Measurements from ENCODE around the gene RAD51B. TPM values are rescaled to one million over a fixed set of nuclear protein-coding genes. Genes with fewer than 3 reads are reported as not detected.

Gene RAD51B
- total RNA-seq, 1 experiment from 2014 or later: 16.7 TPM

GRCh38 chr14:68504861-68505260, 685.3 kb downstream of the RAD51B start:
- Histone ChIP-seq H3K23me2 (ENCODE audit: insufficient read length, low read depth, low read length, poor library complexity, severe bottlenecking) (no peaks in the 10 kb centered on the region), H3K4me2 (ENCODE audit: insufficient read depth, insufficient read length, low read length) (no peak overlapping the region), H4K91ac (ENCODE audit: insufficient read length, low read depth, low read length) (no peak overlapping the region), H2BK20ac (ENCODE audit: low read depth, low read length, poor library complexity, severe bottlenecking) (no peak overlapping the region), H3K23ac (ENCODE audit: insufficient read length, low read depth, low read length) (no peak overlapping the region), H3K4me1 (ENCODE audit: insufficient read depth, low read length) (peaks cover 5% of the 10 kb centered on the region; the same call in 1 of the 2 replicates), H2BK5ac (ENCODE audit: insufficient read length, low read length) (no peak overlapping the region), H4K8ac (replicated peaks; ENCODE audit: insufficient read length, low read depth, low read length) (no peak overlapping the region), H3K4ac (ENCODE audit: low read depth, low read length) (no peak overlapping the region), H2BK120ac (ENCODE audit: low read depth, low read length, poor library complexity, severe bottlenecking) (no peak overlapping the region), H2BK12ac (ENCODE audit: insufficient read length, low read depth, low read length) (no peak overlapping the region), H3K9me3 (ENCODE audit: control insufficient read depth, low read depth, low read length) (no peaks in the 10 kb centered on the region), H3K79me1 (ENCODE audit: insufficient read depth, low read depth, low read length, poor library complexity, severe bottlenecking) (no peaks in the 10 kb centered on the region), H2AK5ac (ENCODE audit: insufficient read length, low read length) (no peak overlapping the region), H3T11ph (ENCODE audit: low read length) (no peak overlapping the region), H3K79me2 (ENCODE audit: insufficient read depth, low read length) (no peaks in the 10 kb centered on the region), H4K5ac (ENCODE audit: insufficient read length, low read depth, low read length) (no peak overlapping the region), H3K18ac (ENCODE audit: insufficient read length, low read depth, low read length) (no peak overlapping the region), H2BK15ac (ENCODE audit: low read depth, low read length) (no peak overlapping the region), H3K9ac (ENCODE audit: extremely low read depth, insufficient read length, low read length) (no peak overlapping the region), H4K20me1 (ENCODE audit: control insufficient read depth, insufficient read depth, insufficient read length) (no peaks in the 10 kb centered on the region), H3K27me3 (ENCODE audit: insufficient read depth, low read length) (no peaks in the 10 kb centered on the region), H3K56ac (ENCODE audit: insufficient read length, low read depth, low read length) (no peak overlapping the region), H3K14ac (ENCODE audit: insufficient read depth, low read length) (no peak overlapping the region), H3K27ac (ENCODE audit: insufficient read length, low read depth, low read length) (no peak overlapping the region), H2AFZ (ENCODE audit: low read length) (no peak overlapping the region)
- Mint-ChIP-seq H3K27me3 (ENCODE audit: low read depth) (no peaks in the 10 kb centered on the region), H3K27ac (no peak overlapping the region; a peak in 2 of 7 replicates), H3K36me3 (ENCODE audit: insufficient read depth in 1 of 3, low read depth in 3 of 3) (peaks cover 0 to 2% (median 0%) of the 10 kb centered on the region in 3 experiments; a peak in 2 of 7 replicates), H3K9me3 (no peaks in the 10 kb centered on the region), H3K4me1 (peaks cover 32 to 42% of the 10 kb centered on the region in 2 experiments), H3K4me3 (no peak overlapping the region)
- WGBS (ENCODE audit: extremely low coverage, insufficient read length, low lambda C conversion rate): no CpG with 5 or more reads among the region's 8 CpGs
- no peak for DNase-seq
- TF ChIP-seq CTCF (conservative IDR thresholded peaks at IDR 0.05): no peak
